Putamen (tissue), 1 donor: Measurements from ENCODE around the gene PCDHB12.
"Not testable (repeated sequence)": the region's sequence is repeated elsewhere in the genome, so short reads cannot be mapped to it uniquely, and the experiment has no call there.

Source experiments
- DNase-seq: peaks from one replicate; pipeline ENCODE4 v3.0.0-alpha.2; 2016; ENCODE audit warnings: low spot score

The PCDHB12 gene

GRCh38 chr5:141208478-141208877 lies at the start of gene PCDHB12:
Gene PCDHB12 (plus strand): TSS chr5:141208719. CDS start chr5:141208908, 189 bp downstream.
- DNase-seq: no peak

DNA sequence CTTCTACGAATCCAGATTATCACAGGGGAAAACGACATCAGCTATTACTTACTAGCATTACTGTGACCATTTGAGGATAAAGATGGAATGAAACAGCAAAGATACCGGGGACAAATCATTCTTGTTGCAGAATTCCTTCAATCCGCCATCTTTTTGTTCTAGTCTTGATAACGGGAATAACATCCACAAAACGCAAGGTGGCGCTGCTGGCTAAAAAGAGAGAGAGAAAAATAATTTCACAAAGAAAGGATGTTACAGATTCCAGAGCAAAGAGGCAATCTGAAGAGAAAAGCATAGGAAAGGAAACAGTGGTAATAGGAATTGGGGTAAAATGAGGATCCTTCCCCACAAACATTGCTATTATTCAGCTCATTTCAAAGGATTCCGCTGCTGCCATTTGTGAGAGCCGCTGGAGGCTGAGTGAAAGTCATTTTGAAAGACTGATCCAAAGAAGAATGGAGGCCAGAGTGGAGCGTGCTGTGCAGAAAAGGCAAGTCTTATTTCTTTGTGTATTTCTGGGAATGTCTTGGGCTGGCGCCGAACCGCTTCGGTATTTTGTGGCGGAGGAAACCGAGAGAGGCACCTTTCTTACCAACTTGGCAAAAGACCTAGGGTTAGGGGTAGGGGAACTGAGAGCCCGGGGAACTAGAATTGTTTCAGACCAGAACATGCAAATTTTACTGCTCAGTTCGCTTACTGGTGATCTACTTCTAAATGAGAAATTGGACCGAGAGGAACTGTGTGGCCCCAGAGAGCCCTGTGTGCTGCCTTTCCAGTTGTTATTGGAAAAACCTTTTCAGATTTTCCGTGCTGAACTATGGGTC lies 35.9 kb upstream of the PCDHB12 start, which contains the start of gene PCDHB7:
PCDHB7 (plus strand) TSS at position 264 of the 824 bp plus-strand sequence; CDS start at position 456, 192 bp downstream.
- peak; percentile 11 for DNase-seq

- DNase-seq: not testable (repeated sequence)
Measured at GRCh38 chr5:141174291-141175104, 34.0 kb upstream of the PCDHB12 start.

DNA sequence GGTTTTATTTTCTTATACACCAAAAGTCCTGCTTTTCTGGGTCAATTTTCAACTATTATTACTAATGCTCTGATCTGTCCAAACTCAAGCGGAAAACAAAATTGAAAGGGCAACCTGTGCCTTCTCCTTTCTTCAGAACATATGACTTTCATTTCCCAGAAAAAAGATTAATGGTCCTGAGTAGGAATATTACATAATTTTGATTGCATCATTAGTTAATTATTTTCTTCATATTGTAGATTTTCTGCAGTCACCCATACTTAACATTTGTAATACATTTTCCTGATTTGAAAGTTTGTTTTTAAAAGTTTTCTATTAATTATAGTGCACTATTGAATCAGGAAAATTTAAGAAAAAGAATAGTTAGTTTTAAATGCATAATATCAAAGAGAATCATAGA lies 32.6 kb upstream of the PCDHB12 start:
- DNase-seq: no peak

GRCh38 chr5:141177577-141178191 lies 30.8 kb upstream of the PCDHB12 start, which contains the start of gene PCDHB8:
Gene PCDHB8 (plus strand): TSS chr5:141177790. CDS start chr5:141178035, 245 bp downstream.
- DNase-seq: not testable (repeated sequence)

- not testable (repeated sequence) for DNase-seq
Measured at GRCh38 chr5:141179371-141179770, 29.1 kb upstream of the PCDHB12 start.

- not testable (repeated sequence) for DNase-seq
Measured at GRCh38 chr5:141179876-141180275, 28.6 kb upstream of the PCDHB12 start.

DNA sequence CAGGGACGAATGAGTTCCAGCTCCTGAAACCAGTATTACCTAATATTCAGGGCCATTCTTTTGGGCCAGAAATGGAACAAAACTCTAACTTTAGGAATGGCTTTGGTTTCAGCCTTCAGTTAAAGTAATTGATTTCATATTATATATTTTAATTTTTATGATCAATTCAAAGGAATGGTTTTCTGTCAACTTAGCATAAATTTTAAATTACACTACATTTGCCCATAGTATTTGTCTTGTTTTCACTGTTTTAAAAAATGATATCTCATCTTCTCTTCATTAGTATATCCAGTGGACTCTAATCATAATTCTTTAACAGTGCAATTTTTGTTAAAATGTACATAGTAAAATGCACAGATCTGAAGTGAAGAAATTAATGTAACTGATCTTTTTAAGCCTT lies 28.2 kb upstream of the PCDHB12 start:
- DNase-seq: no peak

- peak; percentile 47 for DNase-seq
Measured at GRCh38 chr5:141182248-141182647, 26.3 kb upstream of the PCDHB12 start, which contains the start of gene PCDHB16. Gene PCDHB16 (plus strand): TSS chr5:141182387. CDS start chr5:141182560, 173 bp downstream.

- not testable (repeated sequence) for DNase-seq
Measured at GRCh38 chr5:141184117-141184855, 24.2 kb upstream of the PCDHB12 start.

DNA sequence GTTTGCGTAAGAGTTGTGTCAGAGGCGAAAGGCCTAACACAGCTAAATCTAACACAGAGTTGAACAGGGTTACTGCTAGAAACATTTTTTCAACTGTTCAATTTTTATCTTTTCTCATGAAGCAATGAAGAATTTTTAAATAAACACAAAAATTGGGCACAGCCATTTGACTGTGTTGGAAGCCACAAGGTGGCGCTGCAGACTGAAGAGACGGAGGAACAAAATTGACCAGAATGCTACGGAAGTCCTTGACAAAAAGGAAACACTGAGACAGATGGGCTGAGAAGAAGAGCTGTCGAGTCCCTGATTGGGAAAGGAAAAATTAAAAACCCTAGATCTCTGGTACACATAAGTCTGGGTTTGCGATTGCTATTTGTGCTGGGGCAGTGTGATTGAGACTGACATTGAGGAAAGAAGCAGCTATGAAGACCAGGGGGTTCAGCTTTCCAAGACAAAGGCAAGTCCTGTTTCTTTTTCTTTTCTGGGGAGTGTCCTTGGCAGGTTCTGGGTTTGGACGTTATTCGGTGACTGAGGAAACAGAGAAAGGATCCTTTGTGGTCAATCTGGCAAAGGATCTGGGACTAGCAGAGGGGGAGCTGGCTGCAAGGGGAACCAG lies 21.5 kb upstream of the PCDHB12 start, which contains the start of gene PCDHB9:
PCDHB9 (plus strand) TSS at position 265 of the 616 bp plus-strand sequence; CDS start at position 423, 158 bp downstream.
- no peak for DNase-seq

DNA sequence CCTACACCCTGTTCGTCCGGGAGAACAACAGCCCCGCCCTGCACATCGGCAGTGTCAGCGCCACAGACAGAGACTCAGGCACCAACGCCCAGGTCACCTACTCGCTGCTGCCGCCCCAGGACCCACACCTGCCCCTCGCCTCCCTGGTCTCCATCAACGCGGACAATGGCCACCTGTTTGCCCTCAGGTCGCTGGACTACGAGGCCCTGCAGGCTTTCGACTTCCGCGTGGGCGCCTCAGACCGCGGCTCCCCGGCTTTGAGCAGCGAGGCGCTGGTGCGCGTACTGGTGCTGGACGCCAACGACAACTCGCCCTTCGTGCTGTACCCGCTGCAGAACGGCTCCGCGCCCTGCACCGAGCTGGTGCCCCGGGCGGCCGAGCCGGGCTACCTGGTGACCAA lies 19.8 kb upstream of the PCDHB12 start:
- not testable (repeated sequence) for DNase-seq

- not testable (repeated sequence) for DNase-seq
Measured at GRCh38 chr5:141189131-141189530, 19.4 kb upstream of the PCDHB12 start.

DNA sequence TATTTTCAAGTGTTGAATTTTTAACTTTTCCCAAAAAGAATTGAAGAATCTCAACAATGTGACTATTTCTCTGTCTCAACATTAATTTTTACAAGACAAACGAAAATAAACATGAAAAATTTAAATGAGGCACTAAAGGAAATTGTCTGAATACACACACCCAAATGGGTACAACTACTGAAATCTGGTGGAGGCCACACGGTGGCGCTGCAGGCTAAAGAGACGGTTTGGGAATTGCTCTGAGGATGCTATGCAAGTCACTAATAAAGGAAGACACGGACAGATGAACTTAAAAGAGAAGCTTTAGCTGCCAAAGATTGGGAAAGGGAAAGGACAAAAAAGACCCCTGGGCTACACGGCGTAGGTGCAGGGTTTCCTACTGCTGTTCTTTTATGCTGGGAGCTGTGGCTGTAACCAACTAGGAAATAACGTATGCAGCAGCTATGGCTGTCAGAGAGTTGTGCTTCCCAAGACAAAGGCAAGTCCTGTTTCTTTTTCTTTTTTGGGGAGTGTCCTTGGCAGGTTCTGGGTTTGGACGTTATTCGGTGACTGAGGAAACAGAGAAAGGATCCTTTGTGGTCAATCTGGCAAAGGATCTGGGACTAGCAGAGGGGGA lies 16.3 kb upstream of the PCDHB12 start, which contains the start of gene PCDHB10:
PCDHB10 (plus strand) TSS at position 244 of the 616 bp plus-strand sequence; CDS start at position 444, 200 bp downstream.
- DNase-seq: peak; percentile 9

- not testable (repeated sequence) for DNase-seq
Measured at GRCh38 chr5:141194332-141194731, 14.2 kb upstream of the PCDHB12 start.

- DNase-seq: no peak
Measured at GRCh38 chr5:141196363-141196762, 12.2 kb upstream of the PCDHB12 start.

GRCh38 chr5:141199359-141200235 lies 8.9 kb upstream of the PCDHB12 start, which contains the start of gene PCDHB11:
Gene PCDHB11 (plus strand): TSS chr5:141199627. CDS start chr5:141199775, 148 bp downstream.
- no peak for DNase-seq

- not testable (repeated sequence) for DNase-seq
Measured at GRCh38 chr5:141201126-141201525, 7.4 kb upstream of the PCDHB12 start.

DNA sequence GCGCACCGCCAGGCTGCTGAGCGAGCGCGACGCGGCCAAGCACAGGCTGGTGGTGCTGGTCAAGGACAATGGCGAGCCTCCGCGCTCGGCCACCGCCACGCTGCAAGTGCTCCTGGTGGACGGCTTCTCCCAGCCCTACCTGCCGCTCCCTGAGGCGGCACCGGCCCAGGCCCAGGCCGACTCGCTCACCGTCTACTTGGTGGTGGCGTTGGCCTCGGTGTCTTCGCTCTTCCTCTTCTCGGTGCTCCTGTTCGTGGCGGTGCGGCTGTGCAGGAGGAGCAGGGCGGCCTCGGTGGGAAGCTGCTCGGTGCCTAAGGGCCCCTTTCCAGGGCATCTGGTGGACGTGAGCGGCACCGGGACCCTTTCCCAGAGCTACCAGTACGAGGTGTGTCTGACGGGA lies 6.9 kb upstream of the PCDHB12 start:
- DNase-seq: not testable (repeated sequence)
